ENCODE measurements around the gene LRRC74A. TPM values are rescaled to one million over a fixed set of nuclear protein-coding genes. Genes with fewer than 3 reads are reported as not detected.
A peak's percentile ranks its signal among the peaks of the same experiment; 100 is the strongest.

Gene LRRC74A
- total RNA-seq, 2 donors from 2014 or later: not detected

GRCh38 chr14:76837524-76837923 lies 11.3 kb downstream of the LRRC74A start:
- TF ChIP-seq POLR2A (IDR thresholded peaks at IDR 0.05) (no peak), CTCF (IDR thresholded peaks at IDR 0.05) (no peak)
- intact Hi-C loops (cut with DNase I): no loop called here
- Histone ChIP-seq H3K4me1 (peaks cover 46% of the 10 kb centered on the region), H3K27me3 (no peaks in the 10 kb centered on the region), H3K9me3 (no peaks in the 10 kb centered on the region), H3K27ac (peak overlapping the region in 2 of 4 donors; percentile 30 to 47), H3K4me3 (no peak overlapping the region), H3K36me3 (replicated peaks in 1 of 2; ENCODE audit: insufficient read depth in 1 of 2, low read depth in 2 of 2) (no peaks in the 10 kb centered on the region)
- WGBS, 2 donors: 12 to 22% methylated on average over 5 of the region's 5 CpGs
- no peak for ATAC-seq
- no peak for DNase-seq

DNA sequence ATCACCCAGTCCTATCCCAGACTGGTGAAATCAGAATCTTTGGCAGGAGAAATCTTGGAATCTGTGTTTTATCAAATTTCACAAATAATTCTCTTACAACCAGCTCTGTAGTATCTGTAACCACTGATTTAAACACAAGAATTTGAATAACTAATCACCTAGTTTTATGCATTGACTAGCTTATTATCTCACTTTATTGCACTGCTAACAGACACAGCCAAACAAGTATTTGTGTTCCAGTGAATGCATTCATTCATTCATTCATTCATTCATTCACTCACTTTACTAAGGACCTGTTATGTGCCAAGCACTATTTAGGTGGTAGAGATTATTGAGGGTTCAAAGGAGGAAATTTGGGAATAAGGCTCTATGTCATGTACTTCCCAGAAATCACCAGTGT lies 16.2 kb downstream of the LRRC74A start:
- Histone ChIP-seq H3K27me3 (no peaks in the 10 kb centered on the region), H3K4me1 (peaks cover 20% of the 10 kb centered on the region), H3K36me3 (replicated peaks in 1 of 2; ENCODE audit: insufficient read depth in 1 of 2, low read depth in 2 of 2) (no peaks in the 10 kb centered on the region), H3K27ac (no peak overlapping the region), H3K4me3 (no peak overlapping the region), H3K9me3 (no peaks in the 10 kb centered on the region)
- TF ChIP-seq POLR2A (IDR thresholded peaks at IDR 0.05) (no peak), CTCF (IDR thresholded peaks at IDR 0.05) (no peak)
- intact Hi-C loops (cut with DNase I): no loop called here
- ATAC-seq (no peak), DNase-seq (no peak)

GRCh38 chr14:76844223-76844622 lies 18.0 kb downstream of the LRRC74A start:
- peak overlapping the region in 3 of 4 donors; percentile 11 to 48 (median 39) for H3K27ac ChIP-seq

DNA sequence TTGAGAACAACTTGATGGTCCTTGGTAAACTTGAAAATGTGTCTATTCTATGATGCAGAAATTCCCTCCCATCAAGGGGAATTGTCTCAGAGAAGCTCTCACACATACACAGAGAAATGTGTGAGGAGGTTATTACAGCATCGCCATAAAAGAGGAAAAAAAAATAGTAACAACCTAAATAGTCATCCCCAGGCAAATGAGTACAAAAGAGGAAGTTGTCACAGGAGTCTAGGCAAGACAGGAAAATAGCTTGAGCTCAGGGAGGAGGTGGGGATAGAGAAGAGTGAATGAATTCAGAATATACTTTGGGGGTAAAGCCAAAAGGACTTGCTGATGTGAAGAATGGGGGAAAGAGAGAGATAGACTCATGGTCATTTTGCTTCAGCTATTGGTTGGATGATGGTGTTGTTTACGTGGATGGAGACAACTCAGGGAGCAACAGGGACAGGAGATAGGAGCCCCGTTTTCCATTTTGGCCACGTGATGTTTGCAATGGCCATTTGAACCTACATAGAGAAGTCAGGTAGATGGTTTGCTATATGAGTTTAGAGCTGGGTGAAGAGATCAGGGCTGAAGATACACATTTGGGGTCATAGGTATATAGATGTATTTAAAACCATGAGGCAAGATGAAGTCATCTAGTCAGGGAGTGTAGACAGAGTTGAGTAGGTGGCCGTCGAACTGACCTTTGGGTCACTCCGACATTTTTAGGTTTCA lies 20.3 kb downstream of the LRRC74A start:
- ATAC-seq: no peak
- intact Hi-C loops (cut with DNase I): no loop called here
- Histone ChIP-seq H3K4me3 (no peak overlapping the region), H3K27ac (no peak overlapping the region), H3K9me3 (no peaks in the 10 kb centered on the region), H3K27me3 (no peaks in the 10 kb centered on the region), H3K4me1 (peaks cover 14% of the 10 kb centered on the region), H3K36me3 (replicated peaks in 1 of 2; ENCODE audit: insufficient read depth in 1 of 2, low read depth in 2 of 2) (no peaks in the 10 kb centered on the region)
- DNase-seq: no peak
- TF ChIP-seq CTCF (IDR thresholded peaks at IDR 0.05) (no peak), POLR2A (IDR thresholded peaks at IDR 0.05) (no peak)
- 87 to 93% methylated on average over 7 of the region's 7 CpGs for WGBS, 2 donors

More at GRCh38 chr14:76844223-76844622, 18.0 kb downstream of the LRRC74A start:
- 39 to 61% methylated on average over 9 of the region's 9 CpGs for whole genome bisulfite sequencing, 2 donors
- DNase-seq (peak; percentile 79 to 90 (median 83)), ATAC-seq (peak; percentile 99)
- TF ChIP-seq CTCF (IDR thresholded peaks at IDR 0.05) (peak; percentile 8 to 64 (median 43)), POLR2A (IDR thresholded peaks at IDR 0.05) (peak in 1 of 3 donors; percentile 14)
- H3K4me1 ChIP-seq: peaks cover 14% of the 10 kb centered on the region
- H3K4me3 ChIP-seq: no peak overlapping the region
- intact Hi-C loops (cut with DNase I): no loop called here
- H3K36me3 ChIP-seq (replicated peaks in 1 of 2; ENCODE audit: insufficient read depth in 1 of 2, low read depth in 2 of 2): no peaks in the 10 kb centered on the region
- no peaks in the 10 kb centered on the region for H3K27me3 ChIP-seq
- H3K9me3 ChIP-seq: no peaks in the 10 kb centered on the region

- 79 to 82% methylated on average over 6 of the region's 6 CpGs for WGBS, 2 donors
- H3K4me3 ChIP-seq: no peak overlapping the region
- intact Hi-C loops (cut with DNase I): no loop called here
- DNase-seq (no peak), ATAC-seq (no peak)
- TF ChIP-seq POLR2A (IDR thresholded peaks at IDR 0.05): no peak
- TF ChIP-seq CTCF (IDR thresholded peaks at IDR 0.05): peak in 1 of 7 experiments; percentile 7
- no peak overlapping the region for H3K27ac ChIP-seq
- no peaks in the 10 kb centered on the region for H3K27me3 ChIP-seq
- peaks cover 12% of the 10 kb centered on the region for H3K4me1 ChIP-seq
- no peaks in the 10 kb centered on the region for H3K9me3 ChIP-seq
- H3K36me3 ChIP-seq (replicated peaks in 1 of 2; ENCODE audit: insufficient read depth in 1 of 2, low read depth in 2 of 2): no peaks in the 10 kb centered on the region
These were observed 22.7 kb downstream of the LRRC74A start for GRCh38 chr14:76848879-76849278.

Measured in body of pancreas (tissue), 4 donors.